ENCODE results near the gene PLA2G2C.
"Not testable (repeated sequence)": the region's sequence is repeated elsewhere in the genome, so short reads cannot be mapped to it uniquely, and the experiment has no call there.

The PLA2G2C gene

DNA sequence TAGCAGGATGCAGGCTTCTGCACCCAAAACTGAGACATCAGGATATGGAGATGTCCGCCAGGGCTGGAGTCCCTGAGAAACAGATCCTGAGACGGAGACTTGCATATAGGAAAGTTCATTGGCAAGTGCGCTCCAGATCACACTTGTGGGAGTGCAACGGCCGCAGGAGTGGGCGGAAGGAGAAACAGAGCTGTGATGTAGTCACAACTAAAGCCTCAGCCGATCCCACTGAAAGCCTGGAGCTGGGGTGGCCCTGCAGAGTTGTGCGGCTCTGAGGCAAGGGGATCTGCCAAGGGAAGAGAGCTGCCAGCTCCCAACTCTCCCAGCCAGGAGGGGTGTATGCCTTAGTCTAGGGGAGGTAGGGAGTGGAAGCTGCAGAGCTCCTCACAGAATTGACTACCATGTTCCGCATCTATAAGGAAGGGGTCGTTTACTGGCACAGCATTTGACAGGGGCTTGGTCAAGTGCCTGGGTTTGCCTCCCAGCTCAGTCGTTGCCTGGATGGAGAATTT, 42.1 kb upstream of the PLA2G2C start:
- no peak for DNase-seq (ENCODE audit: extremely low read depth, low read depth)
- H3K4me3 ChIP-seq (replicated peaks; ENCODE audit: low read depth, low read length): no peak overlapping the region
- TF ChIP-seq, protein P1, sequence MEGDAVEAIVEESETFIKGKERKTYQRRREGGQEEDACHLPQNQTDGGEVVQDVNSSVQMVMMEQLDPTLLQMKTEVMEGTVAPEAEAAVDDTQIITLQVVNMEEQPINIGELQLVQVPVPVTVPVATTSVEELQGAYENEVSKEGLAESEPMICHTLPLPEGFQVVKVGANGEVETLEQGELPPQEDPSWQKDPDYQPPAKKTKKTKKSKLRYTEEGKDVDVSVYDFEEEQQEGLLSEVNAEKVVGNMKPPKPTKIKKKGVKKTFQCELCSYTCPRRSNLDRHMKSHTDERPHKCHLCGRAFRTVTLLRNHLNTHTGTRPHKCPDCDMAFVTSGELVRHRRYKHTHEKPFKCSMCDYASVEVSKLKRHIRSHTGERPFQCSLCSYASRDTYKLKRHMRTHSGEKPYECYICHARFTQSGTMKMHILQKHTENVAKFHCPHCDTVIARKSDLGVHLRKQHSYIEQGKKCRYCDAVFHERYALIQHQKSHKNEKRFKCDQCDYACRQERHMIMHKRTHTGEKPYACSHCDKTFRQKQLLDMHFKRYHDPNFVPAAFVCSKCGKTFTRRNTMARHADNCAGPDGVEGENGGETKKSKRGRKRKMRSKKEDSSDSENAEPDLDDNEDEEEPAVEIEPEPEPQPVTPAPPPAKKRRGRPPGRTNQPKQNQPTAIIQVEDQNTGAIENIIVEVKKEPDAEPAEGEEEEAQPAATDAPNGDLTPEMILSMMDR (IDR thresholded peaks at IDR 0.05; ENCODE audit: low read depth, low read length, missing control alignments): no peak

DNA sequence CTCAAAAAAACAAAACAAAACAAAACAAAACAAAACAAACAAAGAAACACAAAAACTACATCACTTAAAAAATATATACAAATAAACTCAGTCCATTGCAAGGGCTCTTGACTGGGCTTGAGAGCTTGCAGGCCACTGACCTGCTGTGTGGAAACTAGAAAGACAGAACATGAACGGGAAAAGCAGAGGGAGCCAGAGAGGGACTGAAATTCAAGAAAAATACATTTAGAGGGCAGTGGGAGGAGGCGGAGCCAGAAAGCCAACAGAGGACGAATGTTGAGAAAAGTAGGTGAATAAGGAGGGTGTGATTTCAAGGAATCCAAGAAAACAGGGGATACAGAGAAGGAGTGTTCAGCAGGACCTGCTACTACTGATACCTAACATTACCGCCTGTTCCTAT, 41.4 kb upstream of the PLA2G2C start:
- TF ChIP-seq, protein P1 (IDR thresholded peaks at IDR 0.05; ENCODE audit: low read depth, low read length, missing control alignments): no peak
- DNase-seq (ENCODE audit: extremely low read depth, low read depth): no peak
- no peak overlapping the region for H3K4me3 ChIP-seq (replicated peaks; ENCODE audit: low read depth, low read length)

DNA sequence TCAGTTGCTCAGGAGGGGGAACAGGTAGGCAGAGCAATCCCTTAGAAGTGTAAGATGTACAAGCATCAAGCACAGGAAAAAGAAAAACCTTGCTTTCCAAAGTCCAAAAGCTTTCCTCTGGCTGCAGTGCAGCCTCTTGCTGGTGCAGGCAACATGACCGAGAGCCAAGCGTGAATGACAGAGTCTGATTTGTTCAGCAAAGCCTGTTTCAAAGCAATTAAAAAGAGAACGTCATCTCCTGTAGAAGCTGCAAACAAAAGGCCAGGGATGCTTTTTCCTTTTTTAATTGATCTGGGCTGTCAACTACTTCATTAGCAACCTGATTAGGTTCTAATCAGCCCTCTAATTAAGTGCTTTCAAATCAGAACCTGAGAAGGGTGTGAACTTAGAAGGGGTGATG, 38.2 kb upstream of the PLA2G2C start:
- DNase-seq (ENCODE audit: extremely low read depth, low read depth): no peak
- H3K4me3 ChIP-seq (replicated peaks; ENCODE audit: low read depth, low read length): no peak overlapping the region
- TF ChIP-seq, protein P1 (IDR thresholded peaks at IDR 0.05; ENCODE audit: low read depth, low read length, missing control alignments): no peak

DNA sequence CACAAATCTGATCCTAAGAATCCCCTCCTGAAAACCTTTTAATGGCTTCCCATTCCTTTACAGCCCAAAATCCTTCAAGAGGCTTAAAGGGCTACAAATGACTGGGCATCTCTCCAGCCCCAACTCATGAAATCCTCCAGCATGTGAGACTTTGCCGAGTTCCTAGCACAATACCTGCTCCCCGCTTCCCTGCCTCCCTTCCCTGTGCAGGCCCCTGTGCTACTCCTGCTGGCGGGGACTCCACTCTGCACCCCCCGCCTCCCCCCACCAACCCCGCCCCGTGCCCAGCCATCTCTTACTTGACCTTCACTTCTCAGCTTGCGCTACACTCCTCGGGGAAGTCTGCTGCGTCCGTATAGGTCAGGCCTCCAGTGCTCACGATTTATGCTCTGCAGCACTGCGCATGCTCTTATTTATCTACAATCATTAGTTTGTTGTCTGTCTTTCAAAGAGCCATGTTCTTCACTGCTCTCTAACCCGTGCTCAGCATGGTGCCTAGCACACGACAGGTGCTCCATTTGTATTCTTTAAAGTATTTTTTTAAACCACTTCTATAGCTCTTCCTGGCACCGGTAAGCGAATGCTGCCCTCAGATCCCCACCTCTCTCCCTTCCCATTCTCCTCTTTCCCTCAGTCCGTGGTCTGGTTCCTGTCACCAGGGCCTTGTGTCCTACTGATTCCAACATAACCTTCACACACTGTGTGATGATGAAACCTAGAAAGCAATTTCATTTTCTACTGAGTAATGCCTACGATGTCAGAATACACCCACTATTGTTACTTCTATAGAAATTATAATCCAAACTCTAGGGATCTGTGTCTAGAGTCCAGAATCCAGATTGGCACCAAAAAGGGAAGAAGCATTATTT, 37.5 kb upstream of the PLA2G2C start:
- DNase-seq (ENCODE audit: extremely low read depth, low read depth): no peak
- TF ChIP-seq, protein P1 (IDR thresholded peaks at IDR 0.05; ENCODE audit: low read depth, low read length, missing control alignments): no peak
- no peak overlapping the region for H3K4me3 ChIP-seq (replicated peaks; ENCODE audit: low read depth, low read length)

DNA sequence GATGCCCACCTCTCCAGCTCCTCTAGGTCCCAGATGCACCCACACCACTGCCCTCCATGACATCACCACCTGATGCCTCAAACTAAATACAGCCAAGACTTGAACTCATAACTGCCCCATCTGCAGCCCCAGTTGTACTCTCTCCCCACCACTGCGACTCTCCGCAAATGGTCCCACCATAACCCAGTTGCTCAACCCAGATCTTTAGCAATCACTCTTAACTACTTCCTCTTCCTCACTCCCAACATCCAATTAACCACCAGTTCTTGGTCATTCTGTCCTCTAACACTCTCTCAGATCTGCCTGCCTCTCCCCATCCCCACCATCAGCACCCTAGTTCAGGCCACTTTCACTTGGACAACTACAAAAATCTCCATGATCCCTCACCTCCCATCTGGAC, 36.8 kb upstream of the PLA2G2C start:
- no peak for DNase-seq (ENCODE audit: extremely low read depth, low read depth)
- TF ChIP-seq, protein P1 (IDR thresholded peaks at IDR 0.05; ENCODE audit: low read depth, low read length, missing control alignments): no peak
- no peak overlapping the region for H3K4me3 ChIP-seq (replicated peaks; ENCODE audit: low read depth, low read length)

DNA sequence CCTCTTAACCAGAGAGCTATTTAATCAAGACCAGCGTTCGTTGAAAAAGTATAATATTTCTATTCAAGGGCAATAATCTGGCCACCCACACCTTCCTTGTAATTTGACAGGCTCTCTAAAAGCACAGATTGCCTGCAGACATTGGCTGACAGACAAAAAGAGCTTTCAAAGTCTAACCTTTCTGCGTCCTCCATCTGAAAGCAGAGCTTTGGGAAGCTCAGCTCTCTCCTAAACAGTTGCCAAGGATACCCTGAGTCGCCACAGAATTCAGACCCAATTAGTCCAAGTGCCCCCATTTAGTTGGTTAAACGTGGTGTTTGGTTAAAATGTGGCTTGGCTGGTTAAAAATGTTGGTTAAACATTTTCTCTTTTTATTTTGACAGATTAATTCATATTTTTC, 33.7 kb upstream of the PLA2G2C start:
- H3K4me3 ChIP-seq (replicated peaks; ENCODE audit: low read depth, low read length): no peak overlapping the region
- TF ChIP-seq, protein P1 (IDR thresholded peaks at IDR 0.05; ENCODE audit: low read depth, low read length, missing control alignments): no peak
- no peak for DNase-seq (ENCODE audit: extremely low read depth, low read depth)

DNA sequence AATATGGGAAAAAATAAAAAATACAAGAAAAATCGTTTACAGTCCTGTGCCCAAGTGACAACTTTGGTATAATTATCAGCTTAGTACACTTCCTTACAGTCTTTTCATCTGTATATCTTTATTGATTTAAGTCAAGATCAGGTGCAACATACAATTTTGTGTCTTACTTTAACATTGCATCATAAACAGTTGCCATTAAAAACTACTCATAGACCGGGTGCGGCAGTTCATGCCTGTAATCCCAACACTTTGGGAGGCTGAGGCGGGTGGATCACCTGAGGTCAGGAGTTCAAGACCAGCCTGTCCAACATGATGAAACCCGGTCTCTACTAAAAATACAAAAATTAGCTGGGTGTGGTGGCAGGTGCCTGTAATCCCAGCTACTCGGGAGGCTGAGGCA, 32.7 kb upstream of the PLA2G2C start:
- not testable (repeated sequence) for H3K4me3 ChIP-seq (replicated peaks; ENCODE audit: low read depth, low read length); DNase-seq (ENCODE audit: extremely low read depth, low read depth)
